RWPE2 (cell line): ENCODE data around the gene C5orf58.

ENCODE experiments used
- ATAC-seq: fragments of 200-7000 bp; cut with Tn5 transposase; 3 replicates; pipeline ENCODE4 v1.9.1; 2021; ENCODE audit warnings: low read depth
- DNase-seq: peaks from one replicate; pipeline ENCODE4 v3.0.0-alpha.2; 2020; ENCODE audit warnings: low spot score
- H3K27ac ChIP-seq: fragments of 450-650 bp; 2 replicates; pipeline ENCODE4 v1.5.1; 2017; ENCODE audit warnings: mild to moderate bottlenecking; ENCODE audit not compliant: poor library complexity, severe bottlenecking
- H3K27me3 ChIP-seq: fragments of 250-450 bp; sonication (Bioruptor Pico); 2 replicates; pipeline ENCODE4 v1.5.1; 2021; ENCODE audit warnings: mild to moderate bottlenecking, moderate library complexity; ENCODE audit not compliant: insufficient read depth, poor library complexity, severe bottlenecking
- H3K36me3 ChIP-seq: fragments of 250-450 bp; sonication (Bioruptor Pico); 2 replicates; pipeline ENCODE4 v1.5.1; 2020; ENCODE audit warnings: low read depth, mild to moderate bottlenecking, moderate library complexity
- H3K4me1 ChIP-seq: fragments of 250-450 bp; sonication (Bioruptor Pico); 2 replicates; pipeline ENCODE4 v1.5.1; 2021; ENCODE audit warnings: mild to moderate bottlenecking, moderate library complexity; ENCODE audit not compliant: insufficient read depth, poor library complexity, severe bottlenecking
- H3K4me3 ChIP-seq: fragments of 250-450 bp; sonication (Bioruptor Pico); 2 replicates; pipeline ENCODE4 v1.5.1; 2021; ENCODE audit warnings: mild to moderate bottlenecking, moderate library complexity; ENCODE audit not compliant: severe bottlenecking
- H3K9me3 ChIP-seq: fragments of 250-450 bp; sonication (Bioruptor Pico); 2 replicates; pipeline ENCODE4 v1.5.1; 2021; ENCODE audit warnings: mild to moderate bottlenecking, moderate library complexity; ENCODE audit not compliant: severe bottlenecking
- CTCF ChIP-seq: fragments of 450-650 bp; IDR thresholded peaks from one replicate; pipeline ENCODE4 v1.5.1; 2017; ENCODE audit warnings: mild to moderate bottlenecking, moderate library complexity; ENCODE audit not compliant: poor library complexity, severe bottlenecking

C5orf58 gene

GRCh38 chr5:170226129-170226615 is 6.6 kb upstream of the C5orf58 start:
- H3K4me1 ChIP-seq: no peaks in the 10 kb centered on the region
- no peak overlapping the region for H3K27ac ChIP-seq
- ATAC-seq: no peak
- H3K36me3 ChIP-seq: no peaks in the 10 kb centered on the region
- TF ChIP-seq CTCF: peak; percentile 82
- no peak for DNase-seq
- H3K9me3 ChIP-seq: no peaks in the 10 kb centered on the region
- H3K4me3 ChIP-seq: no peak overlapping the region
- no peaks in the 10 kb centered on the region for H3K27me3 ChIP-seq

DNA sequence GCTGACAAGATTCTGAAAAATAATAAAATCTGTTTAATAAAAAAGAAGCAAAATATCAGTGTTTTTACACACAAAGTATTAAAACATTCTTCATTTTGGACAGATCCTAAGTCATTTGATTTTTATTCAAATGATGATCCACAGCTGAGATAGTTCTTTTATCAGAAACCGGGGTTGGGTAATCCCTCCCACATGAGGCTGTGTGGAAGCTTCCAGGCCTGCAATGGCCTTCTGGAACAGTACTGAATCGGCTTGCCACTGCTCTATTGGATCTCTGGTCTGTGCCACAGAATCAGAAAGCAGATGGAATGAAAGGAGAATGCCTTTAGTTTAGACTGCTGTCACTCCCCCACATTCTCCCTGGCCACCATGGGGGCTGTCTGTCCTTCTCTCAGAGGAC is 6.1 kb upstream of the C5orf58 start:
- no peaks in the 10 kb centered on the region for H3K27me3 ChIP-seq
- H3K9me3 ChIP-seq: no peaks in the 10 kb centered on the region
- no peaks in the 10 kb centered on the region for H3K4me1 ChIP-seq
- no peak for DNase-seq
- H3K27ac ChIP-seq: no peak overlapping the region
- ATAC-seq: no peak
- H3K36me3 ChIP-seq: no peaks in the 10 kb centered on the region
- no peak overlapping the region for H3K4me3 ChIP-seq
- TF ChIP-seq CTCF: no peak

DNA sequence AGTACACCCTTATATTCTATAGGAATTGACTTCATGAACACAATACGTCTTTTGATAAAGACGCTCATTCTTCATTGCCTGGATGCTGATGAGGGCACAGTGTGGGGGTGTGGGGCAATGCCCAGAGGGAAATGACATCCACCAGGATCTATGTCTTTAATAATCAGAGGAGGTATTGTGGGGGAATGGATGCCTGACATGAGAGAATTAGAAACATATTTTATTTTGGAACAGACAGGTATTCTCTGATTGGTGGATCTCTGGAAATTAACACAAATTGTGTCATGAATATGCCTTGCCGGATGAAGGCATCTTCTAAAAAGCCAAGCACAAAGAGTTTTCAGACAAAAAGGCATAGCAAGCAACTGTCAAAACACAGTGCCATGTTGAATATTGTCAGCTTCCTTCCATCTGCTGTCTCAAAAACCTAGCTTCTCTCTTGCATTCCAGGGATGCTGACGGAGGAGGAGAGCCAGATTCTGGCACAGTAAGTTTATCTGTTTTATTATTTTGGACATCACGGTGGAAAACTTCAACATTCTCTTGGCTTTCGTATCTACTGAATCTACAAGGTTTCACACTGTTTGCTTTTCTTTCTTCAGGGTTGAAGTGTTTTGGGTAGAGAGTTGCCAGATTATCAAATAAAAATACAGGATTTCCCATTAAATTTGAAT is 3.9 kb upstream of the C5orf58 start:
- H3K4me1 ChIP-seq: no peaks in the 10 kb centered on the region
- no peak overlapping the region for H3K4me3 ChIP-seq
- H3K36me3 ChIP-seq: no peaks in the 10 kb centered on the region
- no peaks in the 10 kb centered on the region for H3K9me3 ChIP-seq
- no peak for ATAC-seq
- no peak overlapping the region for H3K27ac ChIP-seq
- no peaks in the 10 kb centered on the region for H3K27me3 ChIP-seq
- TF ChIP-seq CTCF: no peak
- DNase-seq: no peak

GRCh38 chr5:170233358-170233892 is 640 bp downstream of the C5orf58 start:
- no peak overlapping the region for H3K4me3 ChIP-seq
- H3K27ac ChIP-seq: no peak overlapping the region
- no peak for ATAC-seq

More at GRCh38 chr5:170233358-170233892, 640 bp downstream of the C5orf58 start:
- Histone ChIP-seq H3K27me3 (no peaks in the 10 kb centered on the region), H3K4me1 (no peaks in the 10 kb centered on the region), H3K9me3 (peaks cover 4% of the 10 kb centered on the region), H3K36me3 (no peaks in the 10 kb centered on the region)
- DNase-seq: no peak
- TF ChIP-seq CTCF: no peak
